GM21619 (cell line): ENCODE data around the gene SCTR.
A peak's percentile ranks its signal among the peaks of the same experiment; 100 is the strongest.

Experiments
- ATAC-seq: cut with Tn5 transposase; IDR thresholded peaks from one replicate; pipeline ENCODE4 v1.9.1; 2021; ENCODE audit not compliant: unreplicated experiment

The SCTR gene

GRCh38 chr2:119525614-119526013 is 1.3 kb upstream of the SCTR start:
- no peak for ATAC-seq

- ATAC-seq: no peak
Observed at GRCh38 chr2:119523383-119523951, 816 bp downstream of the SCTR start.

GRCh38 chr2:119522671-119523070 is 1.6 kb downstream of the SCTR start:
- ATAC-seq: no peak

- no peak for ATAC-seq
Observed at GRCh38 chr2:119521433-119522050, 2.7 kb downstream of the SCTR start.

- ATAC-seq: no peak
Observed at GRCh38 chr2:119520696-119521432, 3.4 kb downstream of the SCTR start.

GRCh38 chr2:119519057-119519408 is 5.2 kb downstream of the SCTR start:
- no peak for ATAC-seq

- ATAC-seq: no peak
Observed at GRCh38 chr2:119518401-119519056, 5.8 kb downstream of the SCTR start.

GRCh38 chr2:119517433-119517832 is 6.8 kb downstream of the SCTR start:
- ATAC-seq: peak; percentile 93

GRCh38 chr2:119516121-119516520 is 8.2 kb downstream of the SCTR start:
- no peak for ATAC-seq

GRCh38 chr2:119513832-119514231 is 10.5 kb downstream of the SCTR start:
- no peak for ATAC-seq

- no peak for ATAC-seq
Observed at GRCh38 chr2:119512946-119513345, 11.3 kb downstream of the SCTR start.

GRCh38 chr2:119511989-119512388 is 12.3 kb downstream of the SCTR start:
- ATAC-seq: no peak

GRCh38 chr2:119508756-119509155 is 15.5 kb downstream of the SCTR start:
- ATAC-seq: no peak

- ATAC-seq: no peak
Observed at GRCh38 chr2:119496682-119497081, 27.6 kb downstream of the SCTR start.

GRCh38 chr2:119495948-119496347 is 28.3 kb downstream of the SCTR start:
- no peak for ATAC-seq

GRCh38 chr2:119494163-119494790 is 30.0 kb downstream of the SCTR start:
- ATAC-seq: no peak

- no peak for ATAC-seq
Observed at GRCh38 chr2:119491776-119492525, 32.3 kb downstream of the SCTR start.

- ATAC-seq: no peak
Observed at GRCh38 chr2:119490653-119491195, 33.6 kb downstream of the SCTR start.

GRCh38 chr2:119490106-119490505 is 34.2 kb downstream of the SCTR start:
- no peak for ATAC-seq

- no peak for ATAC-seq
Observed at GRCh38 chr2:119489232-119489952, 34.9 kb downstream of the SCTR start.
